ENCODE measurements around the gene MAST3.
A peak's percentile ranks its signal among the peaks of the same experiment; 100 is the strongest.

GRCh38 chr19:18058208-18059009, 39.2 kb upstream of the MAST3 start:
- TF ChIP-seq, protein P1, sequence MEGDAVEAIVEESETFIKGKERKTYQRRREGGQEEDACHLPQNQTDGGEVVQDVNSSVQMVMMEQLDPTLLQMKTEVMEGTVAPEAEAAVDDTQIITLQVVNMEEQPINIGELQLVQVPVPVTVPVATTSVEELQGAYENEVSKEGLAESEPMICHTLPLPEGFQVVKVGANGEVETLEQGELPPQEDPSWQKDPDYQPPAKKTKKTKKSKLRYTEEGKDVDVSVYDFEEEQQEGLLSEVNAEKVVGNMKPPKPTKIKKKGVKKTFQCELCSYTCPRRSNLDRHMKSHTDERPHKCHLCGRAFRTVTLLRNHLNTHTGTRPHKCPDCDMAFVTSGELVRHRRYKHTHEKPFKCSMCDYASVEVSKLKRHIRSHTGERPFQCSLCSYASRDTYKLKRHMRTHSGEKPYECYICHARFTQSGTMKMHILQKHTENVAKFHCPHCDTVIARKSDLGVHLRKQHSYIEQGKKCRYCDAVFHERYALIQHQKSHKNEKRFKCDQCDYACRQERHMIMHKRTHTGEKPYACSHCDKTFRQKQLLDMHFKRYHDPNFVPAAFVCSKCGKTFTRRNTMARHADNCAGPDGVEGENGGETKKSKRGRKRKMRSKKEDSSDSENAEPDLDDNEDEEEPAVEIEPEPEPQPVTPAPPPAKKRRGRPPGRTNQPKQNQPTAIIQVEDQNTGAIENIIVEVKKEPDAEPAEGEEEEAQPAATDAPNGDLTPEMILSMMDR (IDR thresholded peaks at IDR 0.05; ENCODE audit: low read depth, low read length, missing input control): peak; percentile 84
- TF ChIP-seq JUND (IDR thresholded peaks at IDR 0.05): no peak
- peak; percentile 96 to 98 for TF ChIP-seq RAD21 (IDR thresholded peaks at IDR 0.05)
- no peak for TF ChIP-seq YY1 (IDR thresholded peaks at IDR 0.05)
- TF ChIP-seq ZBTB33 (IDR thresholded peaks at IDR 0.05): no peak
- no peak for TF ChIP-seq FOXA1 (IDR thresholded peaks at IDR 0.05)
- TF ChIP-seq, protein P2, sequence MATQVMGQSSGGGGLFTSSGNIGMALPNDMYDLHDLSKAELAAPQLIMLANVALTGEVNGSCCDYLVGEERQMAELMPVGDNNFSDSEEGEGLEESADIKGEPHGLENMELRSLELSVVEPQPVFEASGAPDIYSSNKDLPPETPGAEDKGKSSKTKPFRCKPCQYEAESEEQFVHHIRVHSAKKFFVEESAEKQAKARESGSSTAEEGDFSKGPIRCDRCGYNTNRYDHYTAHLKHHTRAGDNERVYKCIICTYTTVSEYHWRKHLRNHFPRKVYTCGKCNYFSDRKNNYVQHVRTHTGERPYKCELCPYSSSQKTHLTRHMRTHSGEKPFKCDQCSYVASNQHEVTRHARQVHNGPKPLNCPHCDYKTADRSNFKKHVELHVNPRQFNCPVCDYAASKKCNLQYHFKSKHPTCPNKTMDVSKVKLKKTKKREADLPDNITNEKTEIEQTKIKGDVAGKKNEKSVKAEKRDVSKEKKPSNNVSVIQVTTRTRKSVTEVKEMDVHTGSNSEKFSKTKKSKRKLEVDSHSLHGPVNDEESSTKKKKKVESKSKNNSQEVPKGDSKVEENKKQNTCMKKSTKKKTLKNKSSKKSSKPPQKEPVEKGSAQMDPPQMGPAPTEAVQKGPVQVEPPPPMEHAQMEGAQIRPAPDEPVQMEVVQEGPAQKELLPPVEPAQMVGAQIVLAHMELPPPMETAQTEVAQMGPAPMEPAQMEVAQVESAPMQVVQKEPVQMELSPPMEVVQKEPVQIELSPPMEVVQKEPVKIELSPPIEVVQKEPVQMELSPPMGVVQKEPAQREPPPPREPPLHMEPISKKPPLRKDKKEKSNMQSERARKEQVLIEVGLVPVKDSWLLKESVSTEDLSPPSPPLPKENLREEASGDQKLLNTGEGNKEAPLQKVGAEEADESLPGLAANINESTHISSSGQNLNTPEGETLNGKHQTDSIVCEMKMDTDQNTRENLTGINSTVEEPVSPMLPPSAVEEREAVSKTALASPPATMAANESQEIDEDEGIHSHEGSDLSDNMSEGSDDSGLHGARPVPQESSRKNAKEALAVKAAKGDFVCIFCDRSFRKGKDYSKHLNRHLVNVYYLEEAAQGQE (IDR thresholded peaks at IDR 0.05): no peak
- no peak for TF ChIP-seq GABPA (IDR thresholded peaks at IDR 0.05 in 1 of 2, conservative IDR thresholded peaks at IDR 0.05 in 1 of 2)
- no peak for TF ChIP-seq EGR1 (IDR thresholded peaks at IDR 0.05; ENCODE audit: low read depth in 2 of 2)
- no peak for TF ChIP-seq TAF1 (conservative IDR thresholded peaks at IDR 0.05)
- TF ChIP-seq, protein P3, sequence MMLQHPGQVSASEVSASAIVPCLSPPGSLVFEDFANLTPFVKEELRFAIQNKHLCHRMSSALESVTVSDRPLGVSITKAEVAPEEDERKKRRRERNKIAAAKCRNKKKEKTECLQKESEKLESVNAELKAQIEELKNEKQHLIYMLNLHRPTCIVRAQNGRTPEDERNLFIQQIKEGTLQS (IDR thresholded peaks at IDR 0.05): no peak

Measured in liver (tissue), 3 donors.